GM19023 (cell line): ENCODE measurements around the gene TSSK6.

Experiments
- ATAC-seq: cut with Tn5 transposase; IDR thresholded peaks from one replicate; pipeline ENCODE4 v1.9.1; 2021; ENCODE audit warnings: mild to moderate bottlenecking, moderate library complexity; ENCODE audit not compliant: unreplicated experiment

Gene TSSK6

GRCh38 chr19:19507354-19507753, 8.0 kb downstream of the TSSK6 start:
- ATAC-seq, result no peak

- no peak for ATAC-seq
Measured at GRCh38 chr19:19506592-19506991, 8.8 kb downstream of the TSSK6 start.

GRCh38 chr19:19505669-19506326, 9.6 kb downstream of the TSSK6 start:
- ATAC-seq, result no peak

GRCh38 chr19:19504754-19505668, 10.3 kb downstream of the TSSK6 start:
- no peak for ATAC-seq

- no peak for ATAC-seq
Measured at GRCh38 chr19:19502808-19503602, 12.3 kb downstream of the TSSK6 start.

- no peak for ATAC-seq
Measured at GRCh38 chr19:19502281-19502680, 13.1 kb downstream of the TSSK6 start.

- ATAC-seq, result no peak
Measured at GRCh38 chr19:19501798-19502197, 13.6 kb downstream of the TSSK6 start.

GRCh38 chr19:19500975-19501644, 14.2 kb downstream of the TSSK6 start:
- no peak for ATAC-seq

GRCh38 chr19:19499272-19499995, 15.9 kb downstream of the TSSK6 start:
- ATAC-seq, result no peak

- no peak for ATAC-seq
Measured at GRCh38 chr19:19498255-19498991, 16.9 kb downstream of the TSSK6 start.

- no peak for ATAC-seq
Measured at GRCh38 chr19:19495614-19496603, 19.4 kb downstream of the TSSK6 start.

- no peak for ATAC-seq
Measured at GRCh38 chr19:19493841-19494546, 21.4 kb downstream of the TSSK6 start.

- no peak for ATAC-seq
Measured at GRCh38 chr19:19492026-19492610, 23.2 kb downstream of the TSSK6 start.

- ATAC-seq, result no peak
Measured at GRCh38 chr19:19491321-19492025, 23.9 kb downstream of the TSSK6 start.

GRCh38 chr19:19490214-19490968, 25.0 kb downstream of the TSSK6 start:
- ATAC-seq, result no peak

GRCh38 chr19:19489804-19490204, 25.5 kb downstream of the TSSK6 start:
- no peak for ATAC-seq
